HPDE6-E6E7 (cell line): ENCODE results near the gene ADCY2.

ENCODE experiments used
- DNase-seq: peaks from one replicate; pipeline ENCODE4 v3.0.0; 2011; ENCODE audit warnings: missing footprints; ENCODE audit errors: extremely low spot score

ADCY2 gene

DNA sequence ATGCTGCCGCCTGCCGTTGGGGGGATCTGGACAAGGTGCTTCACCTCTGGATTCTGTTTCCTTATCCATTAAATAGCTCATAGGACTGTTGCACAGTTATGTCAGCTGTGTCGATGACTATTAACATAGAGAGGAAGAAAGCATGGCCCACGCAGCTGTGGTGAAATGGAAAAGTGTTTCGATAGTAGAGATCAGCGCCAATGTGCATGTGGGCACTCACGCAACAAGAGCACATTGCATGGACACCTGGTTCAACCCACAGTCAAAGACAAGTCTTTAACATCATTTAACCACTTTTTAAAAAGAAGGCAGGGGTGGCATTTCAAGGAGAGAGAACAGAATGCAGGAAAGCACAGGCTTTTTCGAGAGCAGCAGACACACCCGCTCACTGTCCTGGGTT is 107.6 kb downstream of the ADCY2 start:
- no peak for DNase-seq

DNA sequence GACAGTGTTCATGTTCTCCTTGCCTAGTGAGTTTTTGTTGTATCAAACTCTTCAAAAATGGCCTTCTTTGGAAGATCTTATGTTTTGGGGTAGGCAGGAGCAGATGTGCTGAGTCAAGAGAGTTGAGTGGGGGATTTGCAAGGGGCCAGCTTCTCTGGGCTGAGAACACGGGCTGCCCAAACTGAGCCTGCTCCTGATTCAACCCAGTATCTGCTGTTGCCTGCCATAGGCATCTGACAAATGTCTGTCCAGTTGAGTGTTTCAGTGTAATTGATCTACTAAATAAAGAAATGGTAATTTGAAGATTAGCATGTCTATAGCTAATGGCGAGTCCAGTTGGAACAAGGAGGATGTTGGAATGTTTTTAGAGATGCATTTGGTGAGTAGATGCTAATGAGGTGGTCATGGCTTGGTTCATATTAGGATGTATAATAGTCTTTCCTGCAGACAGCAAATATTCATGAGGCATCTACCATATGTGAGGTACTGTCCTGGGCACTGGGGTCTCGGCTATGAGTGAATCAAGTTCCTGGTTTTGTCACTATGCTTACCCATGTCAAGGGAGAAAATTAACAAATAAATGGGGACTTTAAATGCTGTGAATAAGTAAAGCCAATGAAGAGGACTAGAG is 119.5 kb downstream of the ADCY2 start:
- DNase-seq = no peak

DNA sequence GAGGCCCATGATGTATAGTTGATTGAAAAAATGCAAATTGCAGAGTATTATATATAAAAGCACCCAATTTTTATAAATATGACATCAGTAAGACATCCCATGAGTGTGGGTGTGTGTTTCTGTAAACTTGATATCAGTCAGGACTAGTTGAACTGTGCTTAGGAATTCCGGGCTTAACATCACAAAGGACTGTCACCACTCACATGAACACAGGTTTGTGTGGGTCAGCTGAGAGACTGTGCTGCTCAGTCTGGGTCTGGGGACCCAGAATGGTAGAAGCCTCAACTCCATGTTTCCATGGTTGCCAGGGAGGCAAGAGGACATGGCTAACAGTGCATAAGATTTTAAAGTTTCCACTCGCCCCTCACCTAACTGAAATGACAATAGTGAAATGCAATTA is 120.3 kb downstream of the ADCY2 start:
- DNase-seq = no peak

DNA sequence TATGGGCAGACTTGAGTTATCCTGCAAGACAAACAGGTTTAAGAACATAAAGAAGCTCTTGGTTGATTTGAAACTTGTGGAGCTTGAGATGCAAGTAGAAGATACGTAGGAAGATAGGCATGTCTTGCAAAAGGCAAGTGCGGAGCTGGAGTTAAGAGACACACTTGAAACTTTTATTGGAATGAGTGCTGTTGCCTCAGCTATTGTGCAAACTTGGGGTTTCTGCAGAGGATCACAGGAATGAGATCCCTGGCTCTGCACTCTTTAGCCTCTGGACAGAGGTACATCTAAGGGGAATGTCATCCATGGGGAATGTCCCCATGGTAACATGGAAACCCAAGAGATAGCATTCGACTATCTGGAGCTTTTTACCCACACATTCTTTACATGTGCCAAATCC is 121.1 kb downstream of the ADCY2 start:
- DNase-seq = no peak

DNA sequence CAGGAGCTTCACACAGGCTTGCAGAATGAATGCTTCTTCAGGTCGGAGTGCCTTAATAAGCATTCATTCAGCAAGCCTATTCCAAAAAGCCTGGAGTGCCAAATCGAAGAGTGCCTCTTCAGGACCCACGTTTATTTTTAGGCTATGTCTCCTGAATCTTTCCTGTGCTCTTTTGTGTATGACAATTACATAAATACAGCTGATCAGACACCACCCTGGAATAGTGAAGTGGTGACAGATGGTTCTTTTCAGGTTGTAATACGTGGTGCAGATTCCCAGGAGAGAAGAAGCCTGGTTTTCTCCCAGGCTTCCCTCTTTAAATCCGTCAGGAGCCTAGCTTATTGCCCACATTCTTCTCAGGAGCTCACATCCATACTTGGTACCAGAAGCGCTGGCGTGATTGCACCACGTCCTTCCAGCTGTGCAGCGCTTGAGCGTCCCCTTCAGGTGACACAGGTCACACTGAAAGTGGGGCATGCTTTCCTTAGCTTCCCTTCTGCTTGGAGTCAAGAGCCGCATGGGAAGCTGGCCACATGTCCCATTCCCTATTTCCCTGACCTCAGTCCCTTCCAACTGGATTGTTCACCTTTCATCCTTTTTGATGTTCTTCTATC is 123.1 kb downstream of the ADCY2 start:
- DNase-seq = no peak

DNA sequence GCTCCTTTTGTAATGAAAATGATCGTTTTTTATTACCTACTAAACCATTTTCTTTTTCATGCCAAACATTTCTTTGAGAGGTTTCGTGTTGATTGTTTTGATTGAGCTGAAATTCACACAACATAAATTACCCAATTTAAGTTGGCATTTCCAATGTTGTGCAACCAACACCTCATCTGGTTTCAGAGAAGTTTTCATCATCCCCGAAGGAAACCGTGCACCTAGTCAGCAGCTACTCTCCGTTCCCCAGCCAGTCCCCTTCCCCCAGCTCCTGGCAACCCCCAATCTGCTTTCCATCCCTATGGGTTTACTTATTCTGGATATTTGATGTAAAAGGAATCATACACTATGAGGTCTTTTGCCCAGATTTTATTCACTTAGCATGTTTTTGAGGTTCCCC is 123.6 kb downstream of the ADCY2 start:
- no peak for DNase-seq

DNA sequence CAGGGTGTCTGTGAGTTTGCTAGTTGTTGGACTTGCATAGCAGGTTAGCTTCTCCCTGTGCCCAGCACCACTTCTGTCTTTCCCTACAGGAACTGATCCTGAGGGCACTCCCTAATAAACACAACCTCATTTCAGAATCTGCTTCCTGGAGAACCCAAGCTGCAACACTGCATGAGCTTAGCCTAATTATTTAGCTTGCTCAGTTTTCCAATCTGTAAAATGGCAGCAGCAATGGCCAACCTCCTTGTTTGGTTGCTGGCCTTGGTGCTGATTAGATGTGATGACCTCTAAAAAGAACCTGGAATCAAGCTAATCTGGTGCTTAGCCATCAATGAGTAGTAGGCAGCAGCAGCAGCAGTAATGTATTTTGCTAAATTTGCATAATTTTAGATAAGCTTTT is 133.9 kb downstream of the ADCY2 start:
- DNase-seq = no peak

DNA sequence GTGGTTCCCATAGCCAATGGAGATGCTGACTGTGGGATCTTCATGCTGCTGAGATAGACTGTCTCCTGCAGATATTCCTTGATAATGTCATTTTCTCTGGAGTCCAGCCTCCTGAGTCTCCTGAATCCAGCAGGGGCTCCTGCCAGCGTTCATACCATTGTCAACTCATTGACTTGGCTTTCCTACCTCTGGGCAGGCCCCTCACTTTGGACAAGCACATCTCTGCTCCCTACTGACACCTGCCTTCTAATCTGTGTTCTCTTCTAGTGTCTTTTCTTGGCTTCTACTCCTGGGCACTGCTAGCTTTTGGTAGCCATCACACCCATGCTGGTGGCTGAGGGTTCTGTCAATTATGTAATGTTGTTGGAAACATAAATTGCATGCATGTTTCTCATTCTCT is 138.0 kb downstream of the ADCY2 start:
- no peak for DNase-seq

DNA sequence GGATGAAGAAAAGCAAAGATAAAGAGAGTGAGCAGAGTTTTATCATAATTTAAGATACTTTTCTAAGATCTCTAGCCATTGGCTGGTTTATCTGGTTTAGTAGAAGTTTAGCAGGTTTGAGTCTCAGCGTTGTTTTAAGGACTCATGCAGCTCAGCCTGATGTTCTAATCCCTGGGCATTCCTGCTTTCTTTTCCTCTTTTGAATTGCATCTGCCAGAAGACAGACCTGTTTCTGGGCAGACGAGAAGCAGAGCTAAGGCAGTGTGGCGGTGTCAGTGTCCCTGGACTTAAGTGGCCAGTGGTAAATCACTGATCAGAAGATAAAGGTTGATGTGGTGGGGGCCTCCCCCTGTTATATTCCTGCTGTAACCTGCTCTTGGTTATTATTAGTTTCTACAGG is 138.6 kb downstream of the ADCY2 start:
- DNase-seq = no peak

DNA sequence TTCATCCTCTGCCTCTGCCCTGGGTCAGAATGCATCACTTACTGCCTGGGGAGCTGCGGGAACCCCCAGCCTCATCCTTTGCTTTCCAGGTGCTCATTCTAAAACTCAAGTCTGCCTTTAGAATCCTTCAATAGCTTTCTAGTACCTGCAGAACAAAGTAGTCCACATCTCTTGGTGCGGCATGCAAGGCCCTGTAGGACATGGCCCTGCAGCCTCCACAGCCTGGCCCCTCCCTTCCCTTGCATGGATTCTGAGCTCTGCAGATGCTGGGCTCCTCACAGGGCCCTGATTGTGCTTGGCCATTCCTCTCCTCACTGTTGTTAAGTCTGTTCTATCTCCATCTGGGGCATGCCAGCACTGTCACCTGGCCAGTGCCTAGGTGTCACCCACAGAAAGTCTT is 141.6 kb downstream of the ADCY2 start:
- no peak for DNase-seq

DNA sequence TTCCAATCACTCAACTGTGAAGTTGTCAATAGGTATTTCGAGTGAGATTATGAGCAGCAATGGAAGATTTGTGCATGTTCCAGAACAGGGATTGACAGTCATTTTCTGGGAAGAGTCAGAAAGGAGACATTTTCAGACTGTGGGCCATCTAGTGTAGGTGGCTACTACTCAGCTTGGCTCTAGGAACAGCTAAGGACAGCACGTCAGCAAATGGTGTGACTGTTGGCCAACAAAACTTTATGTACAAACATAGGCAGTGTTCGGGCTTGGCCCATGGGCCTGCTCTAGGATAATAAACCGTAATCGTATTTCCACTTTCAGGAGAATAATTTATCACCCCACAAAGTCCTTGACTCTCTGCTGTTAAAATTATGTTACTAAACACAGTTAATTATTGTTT is 143.6 kb downstream of the ADCY2 start:
- DNase-seq = no peak

DNA sequence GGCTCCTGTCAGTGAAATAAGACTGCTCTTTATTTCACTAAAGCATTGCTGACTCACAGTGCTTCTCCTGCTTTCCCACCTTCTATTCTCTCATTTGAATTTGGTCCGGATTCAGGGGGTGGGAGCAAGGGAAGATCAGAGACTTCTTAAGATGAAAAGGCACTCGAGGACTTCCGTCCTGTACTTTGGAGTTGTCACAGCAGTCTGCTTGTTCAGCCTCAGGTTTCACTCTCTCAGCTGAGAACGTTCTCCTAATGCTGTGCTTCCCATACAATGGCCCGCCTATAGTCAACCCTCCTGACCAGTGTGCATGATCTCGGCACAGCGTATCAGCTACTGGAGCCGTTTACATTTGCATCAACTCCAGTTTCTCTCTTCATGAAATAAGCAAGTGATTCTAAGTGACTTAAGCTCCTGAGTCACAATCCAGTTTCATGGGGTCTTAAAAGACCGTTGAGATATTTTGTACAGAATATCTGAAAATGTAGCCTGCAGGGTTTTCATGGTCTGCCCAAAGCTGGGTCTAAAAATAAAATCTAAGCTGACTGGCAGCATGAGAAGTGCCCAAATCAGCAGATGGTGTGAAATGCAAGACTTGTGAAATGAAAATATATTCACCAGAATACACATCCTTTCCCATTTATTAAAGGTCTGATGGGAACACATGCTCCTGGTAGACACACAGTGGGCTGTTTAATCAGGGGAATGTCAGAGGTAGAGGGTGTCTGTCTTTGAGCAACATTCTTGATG is 145.0 kb downstream of the ADCY2 start:
- DNase-seq = no peak

DNA sequence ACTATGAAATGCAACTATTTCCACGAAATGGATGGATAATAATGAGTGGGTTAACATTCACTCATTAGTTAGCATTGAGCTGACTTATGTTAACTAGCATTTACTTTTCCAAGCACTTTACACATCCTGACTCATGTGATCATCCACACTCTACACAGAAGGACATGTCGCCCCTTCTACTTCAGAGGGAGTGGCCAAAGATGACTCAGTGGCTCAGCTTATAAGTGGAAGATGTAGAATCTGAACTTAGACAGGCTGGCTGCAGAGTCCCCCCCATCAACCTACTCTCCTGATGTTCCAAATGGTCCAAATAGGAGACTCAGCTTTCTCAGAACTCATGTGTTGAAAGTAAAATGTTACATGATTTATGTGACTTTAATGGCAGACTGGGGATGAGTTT is 146.0 kb downstream of the ADCY2 start:
- no peak for DNase-seq

DNA sequence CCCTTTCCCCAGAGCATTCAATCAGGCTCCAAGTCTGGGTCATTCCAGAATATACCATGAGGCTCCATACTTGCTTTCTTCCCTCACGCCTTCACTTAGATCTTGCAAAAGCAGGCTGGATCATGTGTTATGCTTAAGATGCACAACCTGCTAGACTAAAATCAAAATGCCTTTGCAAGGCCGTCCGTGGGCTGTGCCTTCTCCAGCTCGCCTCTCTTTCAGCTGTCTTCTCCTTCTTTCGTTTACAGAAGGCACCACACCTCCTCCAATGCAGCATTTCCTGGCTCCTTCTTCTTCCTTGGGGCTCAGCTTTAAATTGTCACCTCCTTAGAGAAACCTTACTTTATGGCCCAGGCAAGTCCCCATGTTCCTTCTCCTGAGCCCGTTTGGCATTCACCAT is 150.6 kb downstream of the ADCY2 start:
- DNase-seq = no peak

DNA sequence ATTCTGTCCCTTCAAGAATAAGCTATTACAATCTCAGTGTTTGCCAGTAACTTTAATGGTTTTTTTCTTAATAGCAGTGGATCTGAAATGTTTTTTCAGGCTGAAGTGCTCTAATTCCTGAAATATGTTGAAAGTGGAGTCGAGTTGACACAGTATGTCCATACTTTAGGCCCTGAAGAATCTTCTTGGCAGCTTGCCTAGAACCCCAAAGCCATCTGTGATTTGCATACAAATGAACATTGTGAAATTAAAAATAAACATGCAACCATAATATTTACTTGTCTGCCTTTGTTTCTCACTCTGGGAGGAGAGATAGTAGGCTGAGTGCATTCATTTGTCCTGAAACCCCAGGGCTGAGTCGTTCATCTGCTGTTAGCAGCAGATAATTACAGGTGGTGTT is 152.7 kb downstream of the ADCY2 start:
- DNase-seq = no peak

DNA sequence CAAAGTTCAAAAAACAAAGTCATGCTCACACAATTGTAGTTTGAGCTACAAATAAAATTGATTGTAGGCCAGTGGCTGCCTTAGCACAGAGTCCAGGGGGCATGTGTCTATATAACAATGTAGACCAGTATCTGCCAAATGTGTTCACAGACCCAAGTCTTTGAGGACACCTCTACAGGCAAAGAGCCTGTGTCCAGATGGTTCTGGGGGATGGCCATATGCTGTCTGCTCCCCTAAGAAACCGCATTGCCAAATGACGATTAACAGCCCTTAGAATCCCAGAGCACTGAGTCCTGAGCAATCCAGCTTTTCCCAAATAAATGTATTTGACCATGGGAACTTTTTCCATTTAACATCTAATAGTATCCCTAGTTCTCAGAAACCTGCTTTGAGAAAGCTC is 169.6 kb downstream of the ADCY2 start:
- DNase-seq = no peak

DNA sequence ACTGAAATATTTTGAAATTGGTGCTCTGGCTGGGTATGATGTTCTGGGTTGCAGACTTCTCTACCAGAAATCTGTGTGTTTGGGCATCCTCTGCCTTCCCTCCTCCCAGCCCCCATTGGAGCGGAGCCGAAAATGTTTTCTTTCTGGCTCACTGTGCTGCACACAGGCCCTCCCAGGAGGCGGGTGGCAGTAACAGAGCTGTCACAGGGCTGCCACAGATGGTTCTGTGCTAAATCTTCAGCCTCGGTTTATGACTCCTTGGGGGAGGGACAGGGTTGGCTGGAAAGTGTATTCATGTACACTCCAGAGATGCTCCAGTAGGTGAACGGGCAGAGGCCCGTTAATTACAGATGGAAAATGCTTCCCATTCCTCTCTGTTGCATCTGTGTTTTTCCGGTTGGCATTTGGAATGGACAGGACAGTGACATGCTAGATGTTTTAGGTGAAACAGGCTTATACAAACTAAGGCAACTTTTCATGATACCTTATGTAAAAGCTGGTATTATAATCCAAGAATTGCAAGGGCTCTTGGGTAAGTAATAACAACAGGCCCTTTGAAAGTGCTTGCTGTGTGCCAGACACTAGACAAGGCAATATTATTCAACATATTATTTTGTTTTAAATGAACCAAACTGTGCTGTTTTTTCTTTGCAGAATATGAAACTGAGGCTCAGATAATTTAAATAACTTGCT is 180.2 kb downstream of the ADCY2 start:
- DNase-seq = no peak

DNA sequence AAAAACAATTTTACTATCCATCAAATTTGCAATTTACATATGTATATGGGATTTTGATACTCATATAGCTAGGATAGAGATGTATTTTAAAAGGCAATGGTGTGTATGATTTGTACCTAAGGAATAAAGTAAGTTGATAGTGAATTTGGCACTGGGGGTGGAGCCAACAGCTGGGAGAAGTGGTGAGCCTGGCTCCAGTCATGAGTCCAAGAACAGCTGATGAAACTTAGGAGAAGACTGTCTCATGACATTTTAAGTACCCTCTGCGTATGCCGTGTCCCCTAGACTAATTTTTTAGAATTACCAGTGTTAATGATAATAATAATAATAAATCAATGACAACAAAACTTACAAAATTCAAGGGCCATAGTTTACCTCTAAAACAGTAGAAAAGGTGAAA is 181.4 kb downstream of the ADCY2 start:
- DNase-seq = no peak

DNA sequence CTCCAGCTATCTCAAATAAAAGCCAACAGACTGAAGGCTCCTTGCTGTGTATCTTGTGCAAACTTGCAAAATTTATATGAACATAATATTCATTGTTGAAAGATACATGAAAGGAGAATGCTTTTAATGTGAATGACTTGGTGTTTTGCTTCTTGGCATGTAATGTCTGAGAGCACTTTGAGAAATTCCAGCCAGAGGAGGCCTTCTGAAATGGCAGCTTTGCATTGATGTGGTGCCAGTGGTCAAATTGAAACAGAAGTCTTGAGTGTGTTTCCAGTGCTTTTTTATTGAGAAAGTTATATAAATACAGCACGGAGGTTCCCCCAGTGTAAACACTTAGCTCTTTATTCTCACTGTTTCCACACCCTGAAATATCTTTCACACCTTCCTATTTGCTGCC is 182.1 kb downstream of the ADCY2 start:
- DNase-seq = no peak

DNA sequence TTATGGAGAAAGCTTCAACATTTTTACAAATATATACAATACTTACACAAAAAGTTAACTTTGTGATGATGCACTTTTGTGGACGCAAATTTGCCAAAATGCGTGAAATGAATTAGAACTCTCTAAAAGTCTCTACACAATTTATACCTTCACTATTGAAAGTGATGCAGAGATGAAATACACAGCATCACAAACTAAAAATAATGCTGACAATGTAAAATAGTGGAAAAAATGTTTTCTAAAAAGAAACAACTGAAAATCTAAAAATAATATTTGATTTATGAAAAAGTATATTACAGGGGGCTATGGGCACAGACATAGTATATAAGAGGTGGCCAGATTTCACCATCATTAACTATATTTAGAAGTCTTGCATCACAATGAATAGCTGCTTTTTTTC is 188.8 kb downstream of the ADCY2 start:
- no peak for DNase-seq

DNA sequence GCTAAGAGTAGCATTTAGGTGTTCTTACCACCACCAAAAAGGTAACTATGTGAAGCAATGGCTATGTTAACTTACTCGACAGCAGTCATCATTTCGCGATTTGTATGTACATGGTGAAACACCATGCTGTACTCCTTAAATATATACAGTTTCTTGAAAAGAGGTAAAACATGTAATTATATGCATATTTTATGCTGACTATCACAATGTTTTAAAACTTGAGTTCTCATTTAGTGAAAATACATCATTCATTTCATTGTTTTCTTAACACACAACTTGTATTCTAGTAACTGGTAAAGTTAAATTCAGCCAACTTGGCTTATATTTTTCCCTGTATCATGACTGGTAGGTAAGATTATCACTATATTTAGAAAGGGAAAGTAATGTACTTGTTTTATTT is 189.9 kb downstream of the ADCY2 start:
- DNase-seq = no peak

DNA sequence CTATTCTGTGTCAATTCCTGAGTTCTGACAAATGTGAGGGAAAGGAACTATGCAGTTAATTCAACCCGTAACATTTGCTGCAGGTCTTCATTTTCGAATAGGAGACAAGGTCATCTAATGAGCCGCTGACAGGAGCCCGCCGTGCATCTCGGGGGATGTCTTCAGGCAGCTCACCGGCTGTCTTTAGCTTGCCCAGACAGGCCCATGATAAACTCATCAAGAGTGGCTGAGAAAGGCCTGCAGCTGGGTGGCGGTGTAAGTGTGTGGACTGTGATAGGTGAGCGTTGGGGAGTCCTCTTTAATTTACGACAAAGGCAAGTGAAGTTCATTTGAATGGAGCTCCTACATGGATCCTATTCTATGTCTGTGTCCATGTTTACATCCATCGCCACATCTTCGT is 190.5 kb downstream of the ADCY2 start:
- no peak for DNase-seq

DNA sequence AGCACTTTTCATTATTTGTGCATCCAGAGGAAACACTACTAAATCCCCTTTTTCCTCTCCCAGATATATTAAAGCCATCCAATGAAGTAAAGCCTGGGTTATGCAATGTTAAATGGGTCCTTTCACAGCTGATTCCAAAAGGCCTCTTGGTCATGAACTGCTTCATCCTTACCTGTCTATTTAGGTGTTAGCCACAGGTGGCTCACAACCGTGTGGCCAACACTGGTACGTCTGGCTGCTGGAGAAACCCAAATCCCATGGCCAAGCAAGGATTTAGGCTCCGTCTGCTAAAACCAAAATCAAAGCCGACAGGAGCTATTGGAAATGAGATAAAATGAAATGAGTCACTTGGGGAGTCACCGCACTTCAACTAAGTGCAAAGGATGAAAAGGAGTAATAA is 193.9 kb downstream of the ADCY2 start:
- no peak for DNase-seq
